Mesenchymal stem cell (in vitro differentiated cells and primary cell): ENCODE results near the gene ARSA.
A peak's percentile ranks its signal among the peaks of the same experiment; 100 is the strongest.
"Not testable (repeated sequence)": the region's sequence is repeated elsewhere in the genome, so short reads cannot be mapped to it uniquely, and the experiment has no call there.

Experiments
- DNase-seq: peaks from one replicate; pipeline ENCODE4 v3.0.0-alpha.2; 2013
- H2AFZ ChIP-seq: one replicate; pipeline ENCODE4 v1.6.1; 2013; ENCODE audit warnings: low read depth, mild to moderate bottlenecking, control low read depth, inconsistent platforms, low read length, moderate library complexity
- H2AK5ac ChIP-seq: 2 replicates; pipeline ENCODE4 v1.6.1; 2013; ENCODE audit warnings: low read length, moderate library complexity, mild to moderate bottlenecking, inconsistent platforms; ENCODE audit not compliant: severe bottlenecking
- H2BK120ac ChIP-seq: one replicate; pipeline ENCODE4 v1.6.1; 2013; ENCODE audit warnings: low read depth, mild to moderate bottlenecking, inconsistent platforms, low read length, moderate library complexity
- H2BK12ac ChIP-seq, 2 experiments: one replicate each; pipeline ENCODE4 v1.6.1; 2013; ENCODE audit warnings: inconsistent platforms in 2 of 2, low read length in 2 of 2, mild to moderate bottlenecking in 2 of 2, moderate library complexity in 2 of 2, control low read depth in 1 of 2
- H2BK15ac ChIP-seq: one replicate; pipeline ENCODE4 v1.6.1; 2013; ENCODE audit warnings: mild to moderate bottlenecking, low read depth, inconsistent platforms; ENCODE audit not compliant: poor library complexity, severe bottlenecking
- H2BK5ac ChIP-seq: 2 replicates; pipeline ENCODE4 v1.6.1; 2013; ENCODE audit warnings: low read depth, mild to moderate bottlenecking, low read length, control low read depth, inconsistent platforms; ENCODE audit not compliant: poor library complexity, severe bottlenecking
- H3K14ac ChIP-seq, 2 experiments: one replicate each; pipeline ENCODE4 v1.6.1; 2013; ENCODE audit warnings: inconsistent platforms in 2 of 2, low read length in 2 of 2, control low read depth in 1 of 2, mild to moderate bottlenecking in 1 of 2, moderate library complexity in 1 of 2
- H3K18ac ChIP-seq, 2 experiments: one replicate each; pipeline ENCODE4 v1.6.1; 2013; ENCODE audit warnings: inconsistent platforms in 2 of 2, low read length in 2 of 2, control low read depth in 1 of 2, low read depth in 1 of 2, mild to moderate bottlenecking in 1 of 2
- H3K23ac ChIP-seq, 2 experiments: one replicate each; pipeline ENCODE4 v1.6.1; 2013; ENCODE audit warnings: inconsistent platforms in 2 of 2, low read length in 2 of 2, mild to moderate bottlenecking in 2 of 2, moderate library complexity in 2 of 2, control low read depth in 1 of 2
- H3K27ac ChIP-seq: 2 replicates; pipeline ENCODE4 v1.5.1; 2013; ENCODE audit warnings: mild to moderate bottlenecking, moderate library complexity, low read length, control low read depth, inconsistent platforms; ENCODE audit not compliant: poor library complexity, severe bottlenecking
- H3K27me3 ChIP-seq, 2 experiments: 2 replicates each; pipeline versions ENCODE4 v1.6.1 to v1.7.0; 2013; ENCODE audit warnings: low read length in 2 of 2, mild to moderate bottlenecking in 2 of 2, moderate library complexity in 2 of 2, control low read depth in 1 of 2, inconsistent platforms in 1 of 2; ENCODE audit not compliant: control insufficient read depth in 1 of 2, insufficient read depth in 1 of 2
- H3K36me3 ChIP-seq, 2 experiments: 2 replicates each; pipeline versions ENCODE4 v1.6.1 to v1.7.0; 2013; ENCODE audit warnings: low read length in 2 of 2, control low read depth in 1 of 2, inconsistent platforms in 1 of 2, low read depth in 1 of 2, mild to moderate bottlenecking in 1 of 2; ENCODE audit not compliant: insufficient read depth in 2 of 2, control insufficient read depth in 1 of 2
- H3K4ac ChIP-seq, 2 experiments: one replicate each; pipeline ENCODE4 v1.6.1; 2013; ENCODE audit warnings: inconsistent platforms in 2 of 2, low read length in 2 of 2, mild to moderate bottlenecking in 2 of 2, moderate library complexity in 2 of 2, control low read depth in 1 of 2, low read depth in 1 of 2
- H3K4me1 ChIP-seq: 2 replicates; pipeline ENCODE4 v1.6.1; 2013; ENCODE audit warnings: low read depth, low read length, control low read depth; ENCODE audit not compliant: control insufficient read depth, insufficient read depth
- H3K4me2 ChIP-seq: 2 replicates; pipeline ENCODE4 v1.6.1; 2013; ENCODE audit warnings: low read length, mild to moderate bottlenecking, inconsistent platforms; ENCODE audit not compliant: poor library complexity, severe bottlenecking
- H3K4me3 ChIP-seq, 2 experiments: 2 replicates each; pipeline versions ENCODE4 v1.5.1 to v1.7.0; 2013; ENCODE audit warnings: low read length in 2 of 2, mild to moderate bottlenecking in 2 of 2, control low read depth in 1 of 2, low read depth in 1 of 2; ENCODE audit not compliant: insufficient read depth in 1 of 2
- H3K79me1 ChIP-seq: replicated peaks from 2 replicates; pipeline ENCODE4 v1.6.1; 2013; ENCODE audit warnings: mild to moderate bottlenecking, control low read depth, low read length, inconsistent platforms; ENCODE audit not compliant: poor library complexity, severe bottlenecking
- H3K9ac ChIP-seq: 2 replicates; pipeline ENCODE4 v1.7.0; 2013; ENCODE audit warnings: mild to moderate bottlenecking, low read length, moderate library complexity
- H3K9me3 ChIP-seq: 2 replicates; pipeline ENCODE4 v1.7.0; 2013; ENCODE audit warnings: mild to moderate bottlenecking, low read length; ENCODE audit not compliant: control insufficient read depth
- H4K8ac ChIP-seq: one replicate; pipeline ENCODE4 v1.6.1; 2013; ENCODE audit warnings: inconsistent platforms, mild to moderate bottlenecking, low read length, moderate library complexity
- H4K91ac ChIP-seq: one replicate; pipeline ENCODE4 v1.6.1; 2013; ENCODE audit warnings: mild to moderate bottlenecking, low read length, inconsistent platforms
- WGBS: methylation state at CpG from one replicate; pipeline ENCODE4 v1.1.7; 2013; ENCODE audit warnings: mixed read lengths; 5-methylcytosine and 5-hydroxymethylcytosine counted together

ARSA gene

GRCh38 chr22:50620593-50621355, 7.2 kb downstream of the ARSA start:
- no peak overlapping the region for H3K27ac ChIP-seq
- no peak overlapping the region for H2BK15ac ChIP-seq
- H2BK12ac ChIP-seq = no peak overlapping the region
- no peak overlapping the region for H3K18ac ChIP-seq
- peak overlapping the region; percentile 30 for H3K4me2 ChIP-seq
- H2BK120ac ChIP-seq = no peak overlapping the region
- H3K4me1 ChIP-seq = peaks cover 3% of the 10 kb centered on the region
- H3K4ac ChIP-seq = no peak overlapping the region
- H2AFZ ChIP-seq = no peak overlapping the region
- H3K23ac ChIP-seq = no peak overlapping the region
- WGBS = 59% methylated on average over 23 of the region's 25 CpGs
- H2AK5ac ChIP-seq = no peak overlapping the region
- H3K27me3 ChIP-seq = peaks cover 18 to 32% of the 10 kb centered on the region in 2 experiments
- H4K8ac ChIP-seq = peak overlapping the region; percentile 27
- no peak overlapping the region for H3K9ac ChIP-seq
- no peaks in the 10 kb centered on the region for H3K9me3 ChIP-seq
- peaks cover 0 to 16% of the 10 kb centered on the region in 2 experiments for H3K36me3 ChIP-seq
- H4K91ac ChIP-seq = no peak overlapping the region
- peak overlapping the region in 1 of 2 experiments; percentile 74 for H3K14ac ChIP-seq
- no peak overlapping the region for H2BK5ac ChIP-seq
- peak; percentile 83 for DNase-seq
- H3K4me3 ChIP-seq = peak overlapping the region in 1 of 2 experiments; percentile 62
- no peaks in the 10 kb centered on the region for H3K79me1 ChIP-seq

- not testable (repeated sequence) for H3K4me3 ChIP-seq, H2BK12ac ChIP-seq, H2BK15ac ChIP-seq, H3K79me1 ChIP-seq, H2AFZ ChIP-seq, H3K18ac ChIP-seq, H3K4me2 ChIP-seq, H3K36me3 ChIP-seq, H2BK5ac ChIP-seq, H2BK120ac ChIP-seq, H4K91ac ChIP-seq, H2AK5ac ChIP-seq, H3K23ac ChIP-seq, DNase-seq, H3K4me1 ChIP-seq, H4K8ac ChIP-seq, H3K14ac ChIP-seq, H3K4ac ChIP-seq, H3K9me3 ChIP-seq, H3K9ac ChIP-seq, H3K27ac ChIP-seq
- peaks cover 27 to 44% of the 10 kb centered on the region in 2 experiments for H3K27me3 ChIP-seq
- 100% methylated on average over 2 of the region's 3 CpGs for WGBS
Measured at GRCh38 chr22:50614296-50614695, 13.7 kb downstream of the ARSA start.

- H3K9ac ChIP-seq = no peak overlapping the region
- H3K79me1 ChIP-seq = no peaks in the 10 kb centered on the region
- no peak overlapping the region for H3K23ac ChIP-seq
- H2BK5ac ChIP-seq = no peak overlapping the region
- 74% methylated on average over 22 of the region's 22 CpGs for WGBS
- H2AK5ac ChIP-seq = no peak overlapping the region
- H4K8ac ChIP-seq = no peak overlapping the region
- H3K4me1 ChIP-seq = no peaks in the 10 kb centered on the region
- H3K18ac ChIP-seq = no peak overlapping the region
- H3K36me3 ChIP-seq = peaks cover 0 to 5% of the 10 kb centered on the region in 2 experiments
- H3K14ac ChIP-seq = no peak overlapping the region
- H3K27ac ChIP-seq = no peak overlapping the region
- H3K4me3 ChIP-seq = peak overlapping the region in 1 of 2 experiments; percentile 37
- no peak for DNase-seq
- H3K27me3 ChIP-seq = peaks cover 25 to 50% of the 10 kb centered on the region in 2 experiments
- no peak overlapping the region for H3K4ac ChIP-seq
- no peak overlapping the region for H2AFZ ChIP-seq
- no peak overlapping the region for H3K4me2 ChIP-seq
- H3K9me3 ChIP-seq = no peaks in the 10 kb centered on the region
- H4K91ac ChIP-seq = no peak overlapping the region
- H2BK120ac ChIP-seq = no peak overlapping the region
- no peak overlapping the region for H2BK15ac ChIP-seq
- H2BK12ac ChIP-seq = no peak overlapping the region
Measured at GRCh38 chr22:50613291-50613981, 14.5 kb downstream of the ARSA start.

GRCh38 chr22:50612528-50613221, 15.3 kb downstream of the ARSA start:
- no peak overlapping the region for H2AK5ac ChIP-seq
- H2BK15ac ChIP-seq = no peak overlapping the region
- 46% methylated on average over 31 of the region's 31 CpGs for WGBS
- no peak overlapping the region for H3K23ac ChIP-seq
- H4K8ac ChIP-seq = no peak overlapping the region
- no peak overlapping the region for H2AFZ ChIP-seq
- H3K27me3 ChIP-seq = peaks cover 28 to 54% of the 10 kb centered on the region in 2 experiments
- no peak overlapping the region for H3K4me2 ChIP-seq
- peak overlapping the region in 1 of 2 experiments; percentile 8 for H3K18ac ChIP-seq
- no peaks in the 10 kb centered on the region for H3K4me1 ChIP-seq
- no peaks in the 10 kb centered on the region for H3K79me1 ChIP-seq
- no peak overlapping the region for H3K9ac ChIP-seq
- peaks cover 0 to 5% of the 10 kb centered on the region in 2 experiments for H3K36me3 ChIP-seq
- H3K27ac ChIP-seq = no peak overlapping the region
- H4K91ac ChIP-seq = peak overlapping the region; percentile 15
- no peak overlapping the region for H3K4me3 ChIP-seq
- no peak for DNase-seq
- H3K9me3 ChIP-seq = no peaks in the 10 kb centered on the region
- no peak overlapping the region for H3K14ac ChIP-seq
- no peak overlapping the region for H2BK120ac ChIP-seq
- H2BK12ac ChIP-seq = no peak overlapping the region
- no peak overlapping the region for H3K4ac ChIP-seq
- H2BK5ac ChIP-seq = no peak overlapping the region
